ENCODE measurements around the gene PMIS2.

Gene PMIS2

GRCh38 chr19:35633727-35634440 lies 47.9 kb downstream of the PMIS2 start:
- no peak for DNase-seq

- DNase-seq, result no peak
Observed at GRCh38 chr19:35636651-35637050, 50.7 kb downstream of the PMIS2 start.
